ENCODE data around the gene FKBP5.

DNA sequence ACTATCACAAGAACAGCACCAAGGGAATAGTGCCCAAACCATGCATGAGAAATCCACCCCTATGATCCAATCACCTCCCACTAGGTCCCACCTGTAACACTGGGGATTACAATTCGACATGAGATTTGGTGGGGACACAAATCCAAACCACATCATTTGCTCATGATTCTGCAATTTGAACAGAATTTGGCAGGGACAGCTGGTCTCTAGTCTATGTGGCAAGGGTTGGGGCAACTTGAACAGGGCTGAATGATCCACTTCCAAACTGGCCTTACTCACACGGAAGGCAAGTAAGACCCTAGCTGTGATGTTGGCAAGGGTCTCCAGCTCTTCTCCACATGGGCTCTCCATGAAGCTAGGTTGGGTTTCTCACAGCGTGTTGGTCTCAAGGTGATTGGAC, 10.1 kb upstream of the FKBP5 start:
- TF ChIP-seq, protein P1, sequence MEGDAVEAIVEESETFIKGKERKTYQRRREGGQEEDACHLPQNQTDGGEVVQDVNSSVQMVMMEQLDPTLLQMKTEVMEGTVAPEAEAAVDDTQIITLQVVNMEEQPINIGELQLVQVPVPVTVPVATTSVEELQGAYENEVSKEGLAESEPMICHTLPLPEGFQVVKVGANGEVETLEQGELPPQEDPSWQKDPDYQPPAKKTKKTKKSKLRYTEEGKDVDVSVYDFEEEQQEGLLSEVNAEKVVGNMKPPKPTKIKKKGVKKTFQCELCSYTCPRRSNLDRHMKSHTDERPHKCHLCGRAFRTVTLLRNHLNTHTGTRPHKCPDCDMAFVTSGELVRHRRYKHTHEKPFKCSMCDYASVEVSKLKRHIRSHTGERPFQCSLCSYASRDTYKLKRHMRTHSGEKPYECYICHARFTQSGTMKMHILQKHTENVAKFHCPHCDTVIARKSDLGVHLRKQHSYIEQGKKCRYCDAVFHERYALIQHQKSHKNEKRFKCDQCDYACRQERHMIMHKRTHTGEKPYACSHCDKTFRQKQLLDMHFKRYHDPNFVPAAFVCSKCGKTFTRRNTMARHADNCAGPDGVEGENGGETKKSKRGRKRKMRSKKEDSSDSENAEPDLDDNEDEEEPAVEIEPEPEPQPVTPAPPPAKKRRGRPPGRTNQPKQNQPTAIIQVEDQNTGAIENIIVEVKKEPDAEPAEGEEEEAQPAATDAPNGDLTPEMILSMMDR (IDR thresholded peaks at IDR 0.05): no peak
- no peak for TF ChIP-seq EZH2 (IDR thresholded peaks at IDR 0.05; ENCODE audit: borderline replicate concordance, insufficient read depth, low read depth, low read length, poor library complexity, severe bottlenecking)

Data from B cell (primary cell).